Breast epithelium (tissue), 4 donors: ENCODE data around the gene ITGA5. TPM values are rescaled to one million over a fixed set of nuclear protein-coding genes. Genes with fewer than 3 reads are reported as not detected.

Experiments
- DNase-seq, 2 donors: peaks; one replicate each; pipeline ENCODE4 v3.0.0-alpha.2; 2019; ENCODE audit warnings: low spot score in 2 of 2
- H3K27ac ChIP-seq, 2 donors: fragments of 200-600 bp; sonication (generic) in 1 of 2; one replicate each; pipeline ENCODE4 v1.5.1; 2016 to 2019; ENCODE audit warnings: mild to moderate bottlenecking in 1 of 2
- H3K27me3 ChIP-seq, 2 donors: fragments of 200-600 bp; sonication (generic) in 1 of 2; one replicate each; pipeline versions ENCODE4 v1.5.1 to v1.6.0; 2017 to 2019; ENCODE audit warnings: control low read depth in 1 of 2, mild to moderate bottlenecking in 1 of 2
- H3K36me3 ChIP-seq: fragments of 200-600 bp; one replicate; pipeline ENCODE4 v1.5.1; 2019
- H3K4me1 ChIP-seq, 2 donors: fragments of 200-600 bp; sonication (generic); one replicate each; pipeline ENCODE4 v1.5.1; 2016 to 2019; ENCODE audit warnings: control low read depth in 1 of 2
- H3K4me3 ChIP-seq, 3 donors: fragments of 200-600 bp; sonication (generic); 1 replicate in 2 of 3; 2 replicates in 1 of 3; pipeline ENCODE4 v1.5.1; 2016 to 2019; ENCODE audit warnings: mild to moderate bottlenecking in 3 of 3, moderate library complexity in 2 of 3
- H3K9me3 ChIP-seq, 2 donors: fragments of 200-600 bp; sonication (generic) in 1 of 2; one replicate each; pipeline ENCODE4 v1.5.1; 2016 to 2019; ENCODE audit warnings: control low read depth in 1 of 2
- POLR2A ChIP-seq: fragments of 450-650 bp; IDR thresholded peaks from one replicate; pipeline ENCODE4 v1.6.1; 2016; ENCODE audit warnings: antibody characterized with exemption, mild to moderate bottlenecking, moderate library complexity
- POLR2AphosphoS5 ChIP-seq, 3 donors: sonication (generic); formaldehyde crosslinking; IDR thresholded peaks; one replicate each; pipeline ENCODE4 v1.6.1; 2017; ENCODE audit warnings: antibody characterized with exemption in 3 of 3
- intact Hi-C: fragments of 100-400 bp; cut with DNase I; formaldehyde crosslinking; loops from one replicate; pipeline ENCODE4 v1.15.1; 2023; ENCODE audit warnings: low total_unique reads
- total RNA-seq, 3 donors: library from RNA; depleted of rRNA; stranded (reverse); fragments of >200 nt; gene quantifications; one replicate each; pipeline ENCODE4 v1.1.0, GENCODE V29; 2016
- TF ChIP-seq, protein P1 (sequence below), 3 donors: fragments of 450-650 bp; IDR thresholded peaks; one replicate each; pipeline ENCODE4 v1.5.1; 2016 to 2017; ENCODE audit warnings: antibody characterized with exemption in 3 of 3, mild to moderate bottlenecking in 3 of 3, moderate library complexity in 3 of 3

ITGA5 gene
- total RNA-seq, 3 donors from 2014 or later, result 30.4 to 135 (median 81.9) TPM

DNA sequence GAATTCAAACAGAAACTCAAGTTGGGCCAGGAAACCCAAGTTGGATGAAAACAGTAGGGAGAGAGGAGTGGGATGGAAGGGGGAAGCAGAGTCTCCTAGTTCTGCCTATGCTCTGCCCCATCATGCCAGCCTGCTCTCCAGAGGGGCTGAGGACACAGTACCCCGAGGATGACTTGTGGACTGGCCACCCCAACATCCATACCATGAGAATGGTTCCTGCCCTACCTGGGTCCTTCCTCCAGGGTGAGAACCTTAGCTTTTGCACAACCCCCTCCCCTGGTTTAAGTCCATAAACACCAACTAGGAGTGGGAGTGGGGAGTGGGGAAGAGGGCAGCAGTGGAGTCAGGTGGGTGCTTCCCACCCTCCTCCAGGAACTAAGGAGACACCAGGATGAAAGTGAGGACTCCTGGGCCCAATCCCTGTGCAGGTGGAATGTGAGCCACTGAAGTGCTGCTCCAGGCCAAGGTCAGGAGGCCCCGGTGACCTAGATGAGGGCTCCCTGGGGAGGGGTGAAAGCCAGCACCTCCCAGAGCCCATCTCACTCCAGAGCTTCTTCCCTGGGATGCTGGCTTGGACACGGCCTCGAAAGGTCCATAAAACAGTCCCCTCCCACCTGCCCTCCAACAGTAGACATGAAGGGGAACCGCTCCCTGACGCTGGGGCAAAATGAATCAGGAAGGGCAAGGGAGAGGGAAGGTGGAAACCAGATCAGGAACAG, 41.1 kb downstream of the ITGA5 start:
- Histone ChIP-seq H3K9me3 (no peaks in the 10 kb centered on the region), H3K27me3 (no peaks in the 10 kb centered on the region), H3K4me1 (no peaks in the 10 kb centered on the region), H3K36me3 (no peaks in the 10 kb centered on the region), H3K27ac (peak overlapping the region in 1 of 2 donors; percentile 81), H3K4me3 (peak overlapping the region in 2 of 3 donors; percentile 54 to 73)
- intact Hi-C loops, result no loop called here
- TF ChIP-seq POLR2A (no peak), POLR2AphosphoS5 (IDR thresholded peaks at IDR 0.05) (no peak)
- TF ChIP-seq, protein P1, sequence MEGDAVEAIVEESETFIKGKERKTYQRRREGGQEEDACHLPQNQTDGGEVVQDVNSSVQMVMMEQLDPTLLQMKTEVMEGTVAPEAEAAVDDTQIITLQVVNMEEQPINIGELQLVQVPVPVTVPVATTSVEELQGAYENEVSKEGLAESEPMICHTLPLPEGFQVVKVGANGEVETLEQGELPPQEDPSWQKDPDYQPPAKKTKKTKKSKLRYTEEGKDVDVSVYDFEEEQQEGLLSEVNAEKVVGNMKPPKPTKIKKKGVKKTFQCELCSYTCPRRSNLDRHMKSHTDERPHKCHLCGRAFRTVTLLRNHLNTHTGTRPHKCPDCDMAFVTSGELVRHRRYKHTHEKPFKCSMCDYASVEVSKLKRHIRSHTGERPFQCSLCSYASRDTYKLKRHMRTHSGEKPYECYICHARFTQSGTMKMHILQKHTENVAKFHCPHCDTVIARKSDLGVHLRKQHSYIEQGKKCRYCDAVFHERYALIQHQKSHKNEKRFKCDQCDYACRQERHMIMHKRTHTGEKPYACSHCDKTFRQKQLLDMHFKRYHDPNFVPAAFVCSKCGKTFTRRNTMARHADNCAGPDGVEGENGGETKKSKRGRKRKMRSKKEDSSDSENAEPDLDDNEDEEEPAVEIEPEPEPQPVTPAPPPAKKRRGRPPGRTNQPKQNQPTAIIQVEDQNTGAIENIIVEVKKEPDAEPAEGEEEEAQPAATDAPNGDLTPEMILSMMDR (IDR thresholded peaks at IDR 0.05), result no peak
- no peak for DNase-seq

DNA sequence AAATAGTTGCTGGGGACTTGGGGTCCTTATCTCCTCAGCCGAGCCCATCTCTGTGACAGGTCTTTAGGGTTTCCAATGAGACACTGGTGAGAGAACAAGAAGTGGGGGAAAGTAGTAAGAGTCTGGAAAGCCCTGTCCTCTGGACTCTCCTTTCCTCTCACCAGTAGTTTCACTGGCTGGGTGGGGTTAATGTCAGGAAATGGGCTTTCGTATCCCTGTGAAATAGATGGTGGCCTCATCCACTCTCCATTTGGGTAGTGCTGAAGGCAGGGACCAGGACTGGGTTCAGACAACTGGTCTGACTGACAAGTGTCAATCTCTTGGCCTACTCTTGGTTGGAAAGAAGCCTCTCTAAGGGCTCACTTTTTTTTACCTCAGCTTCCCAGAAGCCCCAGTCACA, 42.1 kb downstream of the ITGA5 start:
- intact Hi-C loops, result no loop called here
- H3K4me1 ChIP-seq, result peaks cover 0 to under 1% of the 10 kb centered on the region in 2 donors
- no peaks in the 10 kb centered on the region for H3K27me3 ChIP-seq
- H3K4me3 ChIP-seq, result no peak overlapping the region
- no peak for DNase-seq
- TF ChIP-seq, protein P1 (IDR thresholded peaks at IDR 0.05), result no peak
- TF ChIP-seq POLR2AphosphoS5 (IDR thresholded peaks at IDR 0.05) (no peak), POLR2A (no peak)
- peak overlapping the region; percentile 51 to 81 for H3K27ac ChIP-seq
- no peaks in the 10 kb centered on the region for H3K9me3 ChIP-seq
- no peaks in the 10 kb centered on the region for H3K36me3 ChIP-seq

DNA sequence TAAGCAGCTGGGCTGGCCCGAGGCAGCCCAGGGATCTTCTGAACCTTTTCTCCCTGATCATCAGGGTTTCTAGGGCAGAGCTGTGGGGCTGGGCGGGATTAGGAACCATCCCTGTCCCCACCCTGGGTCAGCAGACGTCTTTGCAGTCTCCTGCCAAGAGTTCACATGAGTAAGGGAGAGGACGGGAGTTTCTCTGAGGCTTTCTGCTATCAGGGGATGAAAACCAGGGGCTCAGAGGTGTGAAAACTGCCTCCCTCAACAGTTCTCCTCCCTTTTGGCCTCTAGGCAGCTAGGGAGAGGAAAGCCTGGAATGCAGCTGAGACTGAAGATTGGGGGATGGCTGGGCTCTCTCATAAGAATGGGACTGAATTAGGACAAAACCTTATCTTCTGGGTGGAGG, 42.5 kb downstream of the ITGA5 start:
- no peak overlapping the region for H3K4me3 ChIP-seq
- intact Hi-C loops, result no loop called here
- no peak for DNase-seq
- H3K9me3 ChIP-seq, result no peaks in the 10 kb centered on the region
- H3K36me3 ChIP-seq, result no peaks in the 10 kb centered on the region
- H3K4me1 ChIP-seq, result peaks cover 0 to 5% of the 10 kb centered on the region in 2 donors
- no peaks in the 10 kb centered on the region for H3K27me3 ChIP-seq
- peak overlapping the region; percentile 51 to 81 for H3K27ac ChIP-seq
- TF ChIP-seq, protein P1 (IDR thresholded peaks at IDR 0.05), result no peak
- TF ChIP-seq POLR2AphosphoS5 (IDR thresholded peaks at IDR 0.05), result no peak

DNA sequence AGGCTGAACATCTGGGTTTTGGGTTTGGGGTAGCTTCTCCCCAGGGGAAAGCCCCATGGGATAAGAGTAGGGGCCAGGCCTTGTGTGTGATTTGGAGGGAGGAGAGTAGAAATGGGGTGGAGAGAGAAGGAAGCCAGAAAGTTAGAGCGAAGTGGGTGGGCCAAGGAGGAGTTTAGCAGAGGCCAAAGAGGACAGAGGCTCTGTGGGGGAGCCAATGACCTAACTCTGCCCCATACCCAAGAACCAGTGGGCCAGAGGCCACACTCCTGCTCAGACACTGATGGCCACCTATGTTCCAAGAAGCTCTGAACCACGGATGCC, 43.8 kb downstream of the ITGA5 start:
- TF ChIP-seq POLR2AphosphoS5 (IDR thresholded peaks at IDR 0.05) (no peak), POLR2A (no peak)
- TF ChIP-seq, protein P1 (IDR thresholded peaks at IDR 0.05), result no peak
- no peak overlapping the region for H3K4me3 ChIP-seq
- intact Hi-C loops, result no loop called here
- H3K36me3 ChIP-seq, result no peaks in the 10 kb centered on the region
- DNase-seq, result no peak
- peaks cover 0 to 8% of the 10 kb centered on the region in 2 donors for H3K4me1 ChIP-seq
- H3K27ac ChIP-seq, result peak overlapping the region; percentile 36 to 81
- no peaks in the 10 kb centered on the region for H3K9me3 ChIP-seq
- H3K27me3 ChIP-seq, result no peaks in the 10 kb centered on the region

DNA sequence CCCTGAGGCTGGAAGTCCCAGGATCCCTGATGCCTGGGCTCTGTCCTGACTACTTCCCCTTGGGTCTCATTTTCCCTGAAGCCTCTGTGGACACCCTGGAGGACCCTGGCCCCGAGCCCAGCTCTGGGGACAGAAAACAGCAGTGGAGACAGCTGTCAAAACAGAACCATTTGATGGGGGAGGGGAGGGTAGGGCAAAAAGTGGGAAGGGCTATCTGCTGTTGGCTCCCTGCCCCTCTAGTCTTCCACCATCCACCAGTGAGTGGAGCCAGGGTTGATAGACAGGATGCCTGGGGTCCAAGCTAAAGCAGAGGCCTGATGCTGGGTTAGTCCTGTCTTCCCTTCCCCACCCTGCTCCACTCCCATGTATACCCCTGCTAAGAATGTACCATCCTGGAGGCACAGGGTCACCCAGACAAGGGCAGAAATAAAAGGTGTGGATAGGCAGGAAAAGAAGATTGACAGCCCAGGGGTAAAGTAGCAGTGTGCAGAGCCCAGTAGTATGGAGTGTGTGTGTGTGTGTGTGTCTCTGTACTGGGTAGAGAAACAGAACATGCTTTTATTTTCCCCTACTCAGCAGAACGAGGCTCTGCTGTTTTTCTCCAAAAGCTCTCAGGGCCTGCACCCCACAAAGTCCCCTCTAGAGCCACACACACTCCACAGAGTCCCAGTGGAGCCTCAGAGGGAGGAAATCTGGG, 44.4 kb downstream of the ITGA5 start:
- DNase-seq, result no peak
- Histone ChIP-seq H3K27me3 (no peaks in the 10 kb centered on the region), H3K27ac (peak overlapping the region; percentile 36 to 81), H3K4me1 (peaks cover 0 to 8% of the 10 kb centered on the region in 2 donors), H3K36me3 (no peaks in the 10 kb centered on the region), H3K4me3 (no peak overlapping the region), H3K9me3 (no peaks in the 10 kb centered on the region)
- intact Hi-C loops, result no loop called here
- no peak for TF ChIP-seq POLR2A
- TF ChIP-seq, protein P1 (IDR thresholded peaks at IDR 0.05), result no peak
- no peak for TF ChIP-seq POLR2AphosphoS5 (IDR thresholded peaks at IDR 0.05)
